ENCODE data around the gene ACIN1.

Gene ACIN1

DNA sequence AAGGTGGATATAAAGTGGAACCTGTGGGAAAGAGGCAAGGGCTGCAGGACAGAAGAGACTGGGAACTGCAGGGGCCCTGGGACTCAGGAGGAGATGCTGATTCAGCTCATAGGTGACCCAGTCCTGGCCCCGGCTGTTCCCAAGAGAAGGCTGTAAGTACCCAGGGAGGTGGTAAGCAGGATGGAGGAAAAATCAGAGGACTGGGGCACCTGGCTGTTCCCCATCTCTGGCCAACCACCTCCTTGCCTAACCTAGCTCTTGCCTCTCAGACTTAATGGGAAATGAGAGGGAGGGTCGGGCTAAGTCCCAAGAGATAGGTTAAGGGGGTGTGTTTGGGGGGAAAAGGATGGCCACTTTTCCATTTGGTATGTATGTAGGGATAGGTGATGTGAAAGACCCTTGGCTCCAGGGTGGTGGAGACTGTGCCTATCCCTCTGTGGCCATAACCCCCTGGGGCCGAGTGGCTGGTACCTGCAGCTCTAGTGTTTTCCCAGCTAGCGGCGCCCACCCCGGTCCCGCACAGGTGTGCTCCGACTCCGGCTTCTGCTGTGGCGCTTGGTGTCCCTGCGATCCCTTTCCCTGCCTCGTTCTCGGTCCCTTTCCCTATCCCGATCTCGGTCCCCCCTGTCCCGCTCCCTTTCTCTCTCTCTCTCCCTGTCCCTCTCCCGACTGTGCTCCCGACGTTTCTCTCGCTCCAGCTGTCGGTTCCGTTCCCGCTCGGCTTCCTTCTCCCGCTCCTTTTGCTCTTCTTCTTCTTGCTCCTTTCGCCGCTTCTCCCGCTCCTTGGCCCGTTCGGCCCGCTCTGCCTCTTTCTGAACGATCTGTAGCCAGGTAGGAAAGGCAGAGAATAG is 36.1 kb downstream of the ACIN1 start:
- H3K36me3 ChIP-seq (ENCODE audit: insufficient read depth, low read length), result peaks cover 40% of the 10 kb centered on the region
- H3K4me3 ChIP-seq (ENCODE audit: low read length), result no peak overlapping the region
- H3K4me1 ChIP-seq (ENCODE audit: control insufficient read depth, insufficient read depth, low read length), result peaks cover 39% of the 10 kb centered on the region
- H3K9ac ChIP-seq (ENCODE audit: low read depth, low read length), result no peak overlapping the region
- no peak overlapping the region for H3K4me2 ChIP-seq (ENCODE audit: low read length)
- H3K9me3 ChIP-seq (replicated peaks; ENCODE audit: low read length), result no peaks in the 10 kb centered on the region
- H3K27me3 ChIP-seq (ENCODE audit: control insufficient read depth, insufficient read depth, low read length), result no peaks in the 10 kb centered on the region

DNA sequence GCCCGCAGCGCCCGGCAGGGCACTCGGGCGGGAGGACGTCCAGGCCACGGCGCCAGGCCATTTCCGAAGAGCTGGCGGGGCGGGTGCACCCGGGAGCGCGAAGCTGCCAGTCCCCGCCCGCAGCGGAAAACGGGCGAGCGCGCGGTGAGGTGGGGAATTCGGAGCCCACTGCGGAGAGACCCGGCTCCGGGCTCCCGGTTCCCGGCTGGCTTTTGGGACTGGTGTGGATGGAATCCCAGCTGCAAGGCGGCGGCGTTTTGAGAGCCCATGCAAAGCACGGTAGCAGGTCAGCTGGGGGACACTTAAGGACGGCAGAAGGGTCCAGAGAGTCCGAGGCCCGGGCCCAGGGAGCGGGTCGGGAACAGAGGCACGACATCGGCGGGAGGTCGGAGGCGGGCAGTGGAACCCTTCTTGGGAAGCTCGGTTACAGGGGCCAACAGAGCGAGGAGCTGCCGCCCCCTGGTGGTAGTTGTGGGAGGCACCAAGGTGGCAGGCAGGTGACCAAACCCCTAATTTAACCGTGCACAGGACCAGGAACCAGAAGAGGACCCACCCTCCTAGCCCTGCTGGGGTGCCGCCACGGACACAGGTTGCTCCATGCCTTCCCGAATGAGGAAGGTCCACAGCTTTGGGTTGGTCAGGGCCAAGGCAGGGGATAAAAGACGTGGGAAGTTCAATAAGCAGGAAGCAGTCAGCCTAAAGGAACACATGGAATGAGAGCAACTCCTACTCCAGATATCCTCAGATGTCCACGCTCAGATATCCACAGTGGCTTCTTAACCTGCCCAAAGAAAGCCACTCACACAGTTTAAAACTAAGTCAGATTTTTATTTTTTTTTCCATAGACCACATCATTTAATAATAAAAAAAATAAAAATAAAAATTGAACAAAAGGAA is 36.9 kb downstream of the ACIN1 start:
- H3K9ac ChIP-seq (ENCODE audit: low read depth, low read length), result peak overlapping the region; percentile 73
- H3K36me3 ChIP-seq (ENCODE audit: insufficient read depth, low read length), result peaks cover 32% of the 10 kb centered on the region
- H3K4me3 ChIP-seq (ENCODE audit: low read length), result peak overlapping the region; percentile 69
- H3K9me3 ChIP-seq (replicated peaks; ENCODE audit: low read length), result no peaks in the 10 kb centered on the region
- H3K27me3 ChIP-seq (ENCODE audit: control insufficient read depth, insufficient read depth, low read length), result no peaks in the 10 kb centered on the region
- H3K4me2 ChIP-seq (ENCODE audit: low read length), result peak overlapping the region; percentile 95
- peaks cover 38% of the 10 kb centered on the region for H3K4me1 ChIP-seq (ENCODE audit: control insufficient read depth, insufficient read depth, low read length)

DNA sequence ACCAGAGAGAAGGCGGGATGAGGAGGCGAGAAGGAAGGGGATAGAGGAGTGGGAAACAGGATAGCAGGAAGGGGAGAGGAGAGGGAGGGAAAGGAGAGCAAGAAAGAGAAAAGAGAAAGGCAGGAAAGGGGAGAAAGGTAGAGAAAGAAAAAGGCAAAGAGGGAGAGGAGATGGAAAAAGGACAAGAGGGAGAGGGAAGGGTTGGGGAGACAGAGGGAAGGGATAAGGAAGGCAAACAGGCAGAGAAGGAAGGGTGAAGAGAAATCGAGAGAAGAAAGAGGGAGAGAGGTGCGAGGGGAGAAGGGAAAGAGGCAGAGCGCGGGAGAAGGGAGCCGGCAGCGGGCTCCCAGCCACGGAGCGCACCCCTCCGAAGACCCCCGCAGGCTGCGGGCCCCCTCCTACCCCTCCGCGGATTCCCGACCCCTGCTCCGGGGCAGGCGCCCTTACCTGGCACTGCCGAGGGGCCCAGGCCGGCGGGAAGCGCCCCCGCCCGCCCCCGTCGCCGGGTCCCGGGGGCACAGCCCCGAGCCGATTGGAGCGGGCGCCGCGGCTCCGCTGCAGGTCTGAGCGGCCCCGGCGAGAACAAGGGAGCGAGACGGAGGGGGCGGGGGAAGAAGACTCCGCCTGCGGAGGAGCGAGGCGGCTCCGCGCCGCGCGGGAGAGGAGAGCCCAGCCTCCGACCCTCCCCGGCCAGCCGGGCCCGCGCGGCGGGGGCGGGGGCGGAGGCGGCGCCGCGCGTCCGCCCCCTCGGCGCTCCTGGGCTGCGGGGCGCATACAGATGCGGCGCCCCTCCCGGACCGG is 37.8 kb downstream of the ACIN1 start, which contains the start of gene CDH24:
TSS of gene CDH24 (minus strand) at position 565 of the 801 bp plus-strand sequence. CDS start 1,787 bp downstream, outside the sequence.
- Histone ChIP-seq H3K27me3 (ENCODE audit: control insufficient read depth, insufficient read depth, low read length) (no peaks in the 10 kb centered on the region), H3K4me3 (ENCODE audit: low read length) (peak within 1 kb of the TSS; percentile 69), H3K36me3 (ENCODE audit: insufficient read depth, low read length) (peaks cover 23% of the 10 kb centered on the region), H3K9me3 (replicated peaks; ENCODE audit: low read length) (no peaks in the 10 kb centered on the region), H3K9ac (ENCODE audit: low read depth, low read length) (peak within 1 kb of the TSS; percentile 73), H3K4me1 (ENCODE audit: control insufficient read depth, insufficient read depth, low read length) (peaks cover 30% of the 10 kb centered on the region), H3K4me2 (ENCODE audit: low read length) (peak within 1 kb of the TSS; percentile 95)

DNA sequence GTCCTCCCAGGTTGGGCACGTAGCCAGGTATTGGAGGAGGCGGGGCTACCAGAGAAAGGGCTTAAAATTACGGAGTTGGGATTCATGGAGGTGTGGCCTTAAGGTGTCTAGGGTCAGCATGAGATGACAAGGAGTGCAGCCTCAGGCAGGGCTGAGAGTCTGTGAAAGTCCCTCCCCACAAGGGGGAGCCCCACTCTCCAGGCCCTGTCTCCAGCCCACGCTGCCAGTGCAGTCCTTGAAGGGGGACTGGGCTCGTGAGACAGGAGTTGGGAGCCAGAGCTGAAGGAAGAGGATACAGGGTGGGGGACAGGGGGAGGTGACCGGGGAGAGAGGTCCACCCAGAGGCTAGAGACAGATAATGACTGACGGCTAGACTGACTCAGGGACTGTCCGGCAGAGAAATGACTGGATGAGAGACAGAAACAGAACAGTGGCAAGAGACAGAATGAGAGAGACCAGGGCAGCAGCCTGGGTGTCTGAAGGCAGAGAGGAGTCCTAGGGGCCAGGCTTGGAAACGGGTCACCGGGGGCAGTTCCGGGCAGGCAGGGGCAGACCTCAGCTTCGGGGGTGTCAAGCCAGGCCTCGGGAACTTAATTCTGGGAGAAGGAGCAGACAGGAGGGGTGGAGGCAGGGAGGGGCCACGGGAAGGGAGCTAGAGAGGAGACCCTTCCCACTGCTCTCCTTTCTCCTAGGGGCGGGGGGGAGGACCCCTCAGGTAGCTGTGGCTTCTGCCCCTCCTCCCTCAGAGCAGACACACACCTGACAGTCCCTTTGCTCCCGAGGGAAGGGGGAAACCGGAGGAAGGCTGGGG is 38.6 kb downstream of the ACIN1 start:
- H3K9ac ChIP-seq (ENCODE audit: low read depth, low read length), result peak overlapping the region; percentile 73
- H3K4me2 ChIP-seq (ENCODE audit: low read length), result peak overlapping the region; percentile 95
- H3K36me3 ChIP-seq (ENCODE audit: insufficient read depth, low read length), result peaks cover 22% of the 10 kb centered on the region
- no peaks in the 10 kb centered on the region for H3K27me3 ChIP-seq (ENCODE audit: control insufficient read depth, insufficient read depth, low read length)
- peaks cover 25% of the 10 kb centered on the region for H3K4me1 ChIP-seq (ENCODE audit: control insufficient read depth, insufficient read depth, low read length)
- peak overlapping the region; percentile 69 for H3K4me3 ChIP-seq (ENCODE audit: low read length)
- no peaks in the 10 kb centered on the region for H3K9me3 ChIP-seq (replicated peaks; ENCODE audit: low read length)

DNA sequence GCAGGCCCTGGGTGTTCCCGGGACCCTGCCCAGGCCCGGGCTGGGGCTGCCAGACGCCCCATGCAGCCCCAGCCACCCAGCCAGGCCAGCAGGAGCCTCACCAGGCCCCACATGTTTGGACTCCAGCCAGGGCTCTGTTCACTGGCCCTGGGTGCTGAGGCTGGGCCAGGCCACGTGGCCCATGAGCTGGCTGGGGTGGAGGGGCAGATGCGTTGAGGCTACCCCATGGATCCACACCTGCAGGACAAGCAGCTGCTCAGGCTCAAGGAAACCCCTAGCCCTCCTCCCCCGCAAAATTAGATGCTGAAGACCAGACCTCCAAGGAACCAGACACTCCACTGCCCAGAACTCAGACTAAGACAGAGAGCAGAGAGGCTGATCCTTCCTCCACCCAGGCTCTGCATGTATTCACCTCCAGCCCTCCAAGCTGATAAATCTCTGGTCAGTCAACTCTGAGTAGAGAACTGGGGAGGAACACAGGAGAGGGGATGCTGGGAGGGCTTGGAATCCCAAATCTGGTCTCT is 39.3 kb downstream of the ACIN1 start:
- no peak overlapping the region for H3K9ac ChIP-seq (ENCODE audit: low read depth, low read length)
- H3K4me3 ChIP-seq (ENCODE audit: low read length), result no peak overlapping the region

DNA sequence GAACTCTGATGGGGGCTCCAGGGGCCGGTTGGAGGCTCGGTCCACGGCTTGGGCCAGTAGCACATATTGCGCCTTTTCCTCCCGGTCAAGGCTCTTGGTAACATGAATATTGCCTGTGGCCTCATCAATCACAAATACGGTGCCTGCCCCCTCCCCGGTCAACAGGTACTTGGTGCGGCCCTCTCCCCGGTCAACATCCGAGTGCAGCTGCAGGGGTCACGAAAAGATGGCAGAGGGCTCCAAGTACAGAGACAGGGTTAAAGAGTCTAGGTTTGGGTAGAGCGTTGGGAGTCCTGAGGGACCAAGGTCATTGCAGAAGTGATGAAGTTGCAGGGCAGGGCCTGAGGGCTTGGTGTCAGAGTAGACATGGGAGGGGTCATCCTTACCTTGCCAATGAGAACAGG is 39.8 kb downstream of the ACIN1 start:
- Histone ChIP-seq H3K36me3 (ENCODE audit: insufficient read depth, low read length) (peaks cover 11% of the 10 kb centered on the region), H3K9me3 (replicated peaks; ENCODE audit: low read length) (no peaks in the 10 kb centered on the region), H3K4me2 (ENCODE audit: low read length) (no peak overlapping the region), H3K27me3 (ENCODE audit: control insufficient read depth, insufficient read depth, low read length) (no peaks in the 10 kb centered on the region), H3K9ac (ENCODE audit: low read depth, low read length) (no peak overlapping the region), H3K4me3 (ENCODE audit: low read length) (no peak overlapping the region), H3K4me1 (ENCODE audit: control insufficient read depth, insufficient read depth, low read length) (peaks cover 25% of the 10 kb centered on the region)

More for the DNA sequence above, 39.3 kb downstream of the ACIN1 start:
- Histone ChIP-seq H3K4me1 (ENCODE audit: control insufficient read depth, insufficient read depth, low read length) (peaks cover 25% of the 10 kb centered on the region), H3K9me3 (replicated peaks; ENCODE audit: low read length) (no peaks in the 10 kb centered on the region), H3K4me2 (ENCODE audit: low read length) (peak overlapping the region; percentile 95), H3K27me3 (ENCODE audit: control insufficient read depth, insufficient read depth, low read length) (no peaks in the 10 kb centered on the region), H3K36me3 (ENCODE audit: insufficient read depth, low read length) (peaks cover 17% of the 10 kb centered on the region)

DNA sequence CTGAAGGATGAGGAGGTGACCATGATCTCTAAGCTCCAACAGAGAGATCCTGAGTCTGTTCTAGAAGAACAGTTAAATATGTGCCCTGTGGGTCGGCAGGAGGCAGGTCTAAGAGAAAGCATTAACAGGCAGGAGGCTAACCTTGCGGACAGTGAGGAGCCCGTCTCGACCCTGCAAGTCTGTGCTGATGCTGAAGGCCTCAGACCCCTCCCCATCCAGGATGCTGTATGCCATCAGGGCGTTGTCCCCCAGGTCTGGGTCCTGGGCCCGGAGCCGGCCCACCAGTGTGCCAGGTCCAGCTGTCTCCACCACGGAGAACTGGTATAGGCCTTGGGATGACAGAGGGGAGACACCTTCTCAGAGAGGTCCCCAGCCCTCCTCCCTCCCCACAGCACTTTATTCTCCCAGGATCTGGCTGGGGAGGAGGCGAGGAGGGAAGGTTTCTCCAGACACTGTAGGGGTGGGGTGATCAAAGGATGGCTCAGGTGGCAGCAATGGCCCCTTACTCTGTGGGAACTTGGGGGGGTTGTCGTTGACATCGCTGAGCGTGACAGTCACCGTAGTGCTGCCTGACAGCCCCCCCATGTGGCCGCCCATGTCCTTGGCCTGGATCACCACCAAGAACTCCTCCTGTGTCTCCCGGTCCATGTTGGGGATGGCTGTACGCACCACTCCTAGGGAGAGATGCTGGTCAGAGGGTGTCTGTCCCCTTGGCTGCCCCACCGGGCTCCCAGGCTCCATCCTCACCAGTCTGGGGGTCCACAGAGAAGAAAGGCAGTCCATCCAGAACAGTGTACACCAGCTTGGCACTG is 40.7 kb downstream of the ACIN1 start:
- Histone ChIP-seq H3K27me3 (ENCODE audit: control insufficient read depth, insufficient read depth, low read length) (no peaks in the 10 kb centered on the region), H3K9me3 (replicated peaks; ENCODE audit: low read length) (no peaks in the 10 kb centered on the region), H3K4me2 (ENCODE audit: low read length) (no peak overlapping the region), H3K36me3 (ENCODE audit: insufficient read depth, low read length) (peaks cover 6% of the 10 kb centered on the region), H3K4me1 (ENCODE audit: control insufficient read depth, insufficient read depth, low read length) (peaks cover 25% of the 10 kb centered on the region), H3K4me3 (ENCODE audit: low read length) (no peak overlapping the region), H3K9ac (ENCODE audit: low read depth, low read length) (no peak overlapping the region)

DNA sequence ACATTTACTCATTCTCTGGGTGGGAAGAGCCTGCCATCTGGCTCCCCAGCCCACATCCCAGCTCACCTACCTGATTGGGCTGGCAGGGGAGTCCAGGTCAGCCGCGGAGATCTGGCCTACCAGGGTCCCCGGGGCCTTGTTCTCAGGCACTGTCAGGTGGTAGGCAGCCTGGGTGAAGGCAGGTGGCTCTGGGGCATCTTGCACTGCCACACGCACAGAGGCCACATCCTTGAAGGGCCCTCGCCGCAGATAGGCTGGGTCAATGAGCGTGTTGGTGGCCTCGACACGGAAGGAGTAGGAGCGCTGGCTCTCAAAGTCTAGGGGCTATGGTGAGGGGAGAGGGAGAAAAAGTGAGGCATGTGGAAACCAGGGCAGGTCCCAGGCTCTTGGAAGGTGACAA is 41.5 kb downstream of the ACIN1 start:
- Histone ChIP-seq H3K4me3 (ENCODE audit: low read length) (no peak overlapping the region), H3K9ac (ENCODE audit: low read depth, low read length) (no peak overlapping the region), H3K4me1 (ENCODE audit: control insufficient read depth, insufficient read depth, low read length) (peaks cover 25% of the 10 kb centered on the region), H3K27me3 (ENCODE audit: control insufficient read depth, insufficient read depth, low read length) (no peaks in the 10 kb centered on the region), H3K9me3 (replicated peaks; ENCODE audit: low read length) (no peaks in the 10 kb centered on the region), H3K4me2 (ENCODE audit: low read length) (no peak overlapping the region), H3K36me3 (ENCODE audit: insufficient read depth, low read length) (no peaks in the 10 kb centered on the region)

DNA sequence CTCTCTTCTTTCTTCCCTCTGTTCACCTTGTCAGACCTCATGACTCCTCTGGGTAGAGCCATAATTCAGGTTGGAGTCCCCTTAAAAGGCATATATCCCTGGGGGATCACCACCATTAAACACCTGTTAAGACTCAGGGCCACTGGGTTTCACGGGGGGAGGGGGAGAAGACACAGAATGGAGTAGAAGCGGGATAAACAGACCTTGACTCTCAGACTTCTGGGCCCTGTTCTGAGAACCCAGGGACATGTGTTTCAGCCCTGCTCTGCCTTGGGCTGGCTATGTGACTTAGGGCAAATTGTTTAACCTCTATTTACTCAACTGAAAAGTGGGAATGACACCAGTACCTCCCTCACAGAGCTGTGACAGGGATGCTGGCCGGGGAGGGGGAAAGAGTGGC is 42.3 kb downstream of the ACIN1 start:
- H3K36me3 ChIP-seq (ENCODE audit: insufficient read depth, low read length), result no peaks in the 10 kb centered on the region
- no peaks in the 10 kb centered on the region for H3K27me3 ChIP-seq (ENCODE audit: control insufficient read depth, insufficient read depth, low read length)
- peaks cover 19% of the 10 kb centered on the region for H3K4me1 ChIP-seq (ENCODE audit: control insufficient read depth, insufficient read depth, low read length)
- H3K9ac ChIP-seq (ENCODE audit: low read depth, low read length), result no peak overlapping the region
- no peaks in the 10 kb centered on the region for H3K9me3 ChIP-seq (replicated peaks; ENCODE audit: low read length)
- H3K4me3 ChIP-seq (ENCODE audit: low read length), result no peak overlapping the region
- H3K4me2 ChIP-seq (ENCODE audit: low read length), result no peak overlapping the region

DNA sequence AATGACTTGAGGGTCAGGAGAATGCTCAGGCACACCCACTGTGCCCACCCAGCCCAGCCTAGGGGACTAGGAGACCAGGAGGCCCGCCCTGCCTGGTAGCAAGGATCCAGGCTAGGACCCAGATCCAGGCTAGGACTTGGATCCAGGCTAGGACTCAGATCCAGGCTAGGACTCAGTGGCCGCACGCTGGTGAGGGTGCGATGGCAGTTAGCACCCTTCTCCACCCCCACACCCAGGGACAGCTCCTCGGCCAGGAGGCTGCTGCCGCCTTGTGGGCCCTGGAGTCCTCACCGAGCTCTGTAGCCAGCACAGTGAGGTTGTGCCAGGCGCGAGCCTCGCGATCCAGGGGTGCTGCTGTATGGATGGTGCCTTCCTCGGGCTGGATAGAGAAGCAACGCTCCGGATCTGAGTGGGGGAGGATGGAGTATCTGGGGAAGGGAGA is 42.7 kb downstream of the ACIN1 start:
- no peaks in the 10 kb centered on the region for H3K36me3 ChIP-seq (ENCODE audit: insufficient read depth, low read length)
- no peak overlapping the region for H3K9ac ChIP-seq (ENCODE audit: low read depth, low read length)
- no peak overlapping the region for H3K4me2 ChIP-seq (ENCODE audit: low read length)
- no peak overlapping the region for H3K4me3 ChIP-seq (ENCODE audit: low read length)
- peaks cover 18% of the 10 kb centered on the region for H3K4me1 ChIP-seq (ENCODE audit: control insufficient read depth, insufficient read depth, low read length)
- H3K9me3 ChIP-seq (replicated peaks; ENCODE audit: low read length), result no peaks in the 10 kb centered on the region
- no peaks in the 10 kb centered on the region for H3K27me3 ChIP-seq (ENCODE audit: control insufficient read depth, insufficient read depth, low read length)

Measured in skeletal muscle satellite cell (primary cell).